ENCODE results near the gene ZNF431. TPM values are rescaled to one million over a fixed set of nuclear protein-coding genes. Genes with fewer than 3 reads are reported as not detected.

ZNF431 gene
- total and polyA plus RNA-seq, 9 of the 15 experiments (the other 6 are each of a cell fraction or from before 2014, with no cell fraction given) = 3.3 to 24.8 (median 13.5) TPM

DNA sequence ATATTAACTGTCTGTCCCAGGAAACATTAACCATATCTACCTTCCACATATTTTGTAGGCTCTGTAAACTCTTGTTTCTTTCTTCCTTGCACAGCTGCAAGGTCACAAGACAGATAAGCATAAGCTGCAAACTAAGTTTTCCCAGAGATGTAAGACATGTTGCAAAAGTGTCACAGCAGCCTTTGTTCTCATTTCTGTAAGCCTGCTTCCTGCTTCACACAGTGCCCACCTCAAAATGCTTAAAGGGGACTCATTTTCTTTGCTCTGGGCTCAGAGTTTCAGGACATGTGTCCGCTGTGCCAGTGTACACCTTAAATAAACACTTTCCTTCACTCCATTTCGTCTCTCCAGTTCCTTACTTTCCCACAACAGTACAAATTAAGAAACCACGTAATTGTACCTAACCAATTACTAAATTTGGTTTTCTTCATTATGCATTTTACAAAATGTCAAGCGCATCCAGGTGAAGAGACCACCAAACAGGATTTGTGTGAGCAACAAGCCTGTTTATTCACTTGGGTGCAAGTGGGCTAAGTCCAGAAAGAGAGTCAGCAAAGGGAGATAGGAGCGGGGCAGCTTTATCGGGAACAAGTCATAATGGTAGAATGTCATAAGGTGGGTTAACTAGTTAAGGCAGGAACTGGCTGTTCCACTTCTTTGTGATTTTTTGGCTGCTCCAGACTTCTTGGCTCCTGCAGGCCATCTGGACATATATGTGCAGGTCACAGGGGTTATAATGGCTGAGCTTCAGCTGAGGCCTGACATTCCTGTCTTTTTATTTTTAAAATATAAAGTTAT is 12.7 kb upstream of the ZNF431 start (continued):
- TF ChIP-seq, protein P1, sequence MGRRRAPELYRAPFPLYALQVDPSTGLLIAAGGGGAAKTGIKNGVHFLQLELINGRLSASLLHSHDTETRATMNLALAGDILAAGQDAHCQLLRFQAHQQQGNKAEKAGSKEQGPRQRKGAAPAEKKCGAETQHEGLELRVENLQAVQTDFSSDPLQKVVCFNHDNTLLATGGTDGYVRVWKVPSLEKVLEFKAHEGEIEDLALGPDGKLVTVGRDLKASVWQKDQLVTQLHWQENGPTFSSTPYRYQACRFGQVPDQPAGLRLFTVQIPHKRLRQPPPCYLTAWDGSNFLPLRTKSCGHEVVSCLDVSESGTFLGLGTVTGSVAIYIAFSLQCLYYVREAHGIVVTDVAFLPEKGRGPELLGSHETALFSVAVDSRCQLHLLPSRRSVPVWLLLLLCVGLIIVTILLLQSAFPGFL (CRISPR knock-in tag; IDR thresholded peaks at IDR 0.05) = no peak
- TF ChIP-seq TEAD4 (IDR thresholded peaks at IDR 0.05; ENCODE audit: low read length) (peak; percentile 89), TEAD4 (CRISPR knock-in tag; IDR thresholded peaks at IDR 0.05; ENCODE audit: borderline replicate concordance) (no peak), STAG1 (CRISPR knock-in tag; IDR thresholded peaks at IDR 0.05; ENCODE audit: borderline replicate concordance) (no peak), SMARCA4 (IDR thresholded peaks at IDR 0.05) (peak; percentile 65), CCNT2 (IDR thresholded peaks at IDR 0.05; ENCODE audit: borderline replicate concordance, extremely low read depth, insufficient read length, low read depth, low read length) (peak; percentile 50), ZNF699 (CRISPR knock-in tag; IDR thresholded peaks at IDR 0.05; ENCODE audit: insufficient replicate concordance) (no peak), SRSF9 (IDR thresholded peaks at IDR 0.05; ENCODE audit: borderline replicate concordance, low read depth, low read length) (no peak), HEY1 (CRISPR knock-in tag; IDR thresholded peaks at IDR 0.05; ENCODE audit: borderline replicate concordance) (no peak), KHSRP (IDR thresholded peaks at IDR 0.05) (no peak), ZNF23 (CRISPR knock-in tag; IDR thresholded peaks at IDR 0.05) (no peak), POLR2AphosphoS5 (IDR thresholded peaks at IDR 0.05; ENCODE audit: control insufficient read depth, insufficient read depth, low read depth, low read length) (0 out of 2 replicates have a peak, but pooled peaks have one; percentile 43), TRIM24 (IDR thresholded peaks at IDR 0.05) (peak; percentile 50 to 56; a peak in 2 of 4 replicates), ZSCAN29 (IDR thresholded peaks at IDR 0.05) (no peak), ZC3H4 (CRISPR knock-in tag; IDR thresholded peaks at IDR 0.05; ENCODE audit: borderline replicate concordance) (no peak), CBFA2T3 (IDR thresholded peaks at IDR 0.05) (peak; percentile 87), MTF1 (CRISPR knock-in tag; IDR thresholded peaks at IDR 0.05; ENCODE audit: borderline replicate concordance) (no peak), KAT8 (IDR thresholded peaks at IDR 0.05; ENCODE audit: low read depth) (no peak)
- TF ChIP-seq, protein P2, sequence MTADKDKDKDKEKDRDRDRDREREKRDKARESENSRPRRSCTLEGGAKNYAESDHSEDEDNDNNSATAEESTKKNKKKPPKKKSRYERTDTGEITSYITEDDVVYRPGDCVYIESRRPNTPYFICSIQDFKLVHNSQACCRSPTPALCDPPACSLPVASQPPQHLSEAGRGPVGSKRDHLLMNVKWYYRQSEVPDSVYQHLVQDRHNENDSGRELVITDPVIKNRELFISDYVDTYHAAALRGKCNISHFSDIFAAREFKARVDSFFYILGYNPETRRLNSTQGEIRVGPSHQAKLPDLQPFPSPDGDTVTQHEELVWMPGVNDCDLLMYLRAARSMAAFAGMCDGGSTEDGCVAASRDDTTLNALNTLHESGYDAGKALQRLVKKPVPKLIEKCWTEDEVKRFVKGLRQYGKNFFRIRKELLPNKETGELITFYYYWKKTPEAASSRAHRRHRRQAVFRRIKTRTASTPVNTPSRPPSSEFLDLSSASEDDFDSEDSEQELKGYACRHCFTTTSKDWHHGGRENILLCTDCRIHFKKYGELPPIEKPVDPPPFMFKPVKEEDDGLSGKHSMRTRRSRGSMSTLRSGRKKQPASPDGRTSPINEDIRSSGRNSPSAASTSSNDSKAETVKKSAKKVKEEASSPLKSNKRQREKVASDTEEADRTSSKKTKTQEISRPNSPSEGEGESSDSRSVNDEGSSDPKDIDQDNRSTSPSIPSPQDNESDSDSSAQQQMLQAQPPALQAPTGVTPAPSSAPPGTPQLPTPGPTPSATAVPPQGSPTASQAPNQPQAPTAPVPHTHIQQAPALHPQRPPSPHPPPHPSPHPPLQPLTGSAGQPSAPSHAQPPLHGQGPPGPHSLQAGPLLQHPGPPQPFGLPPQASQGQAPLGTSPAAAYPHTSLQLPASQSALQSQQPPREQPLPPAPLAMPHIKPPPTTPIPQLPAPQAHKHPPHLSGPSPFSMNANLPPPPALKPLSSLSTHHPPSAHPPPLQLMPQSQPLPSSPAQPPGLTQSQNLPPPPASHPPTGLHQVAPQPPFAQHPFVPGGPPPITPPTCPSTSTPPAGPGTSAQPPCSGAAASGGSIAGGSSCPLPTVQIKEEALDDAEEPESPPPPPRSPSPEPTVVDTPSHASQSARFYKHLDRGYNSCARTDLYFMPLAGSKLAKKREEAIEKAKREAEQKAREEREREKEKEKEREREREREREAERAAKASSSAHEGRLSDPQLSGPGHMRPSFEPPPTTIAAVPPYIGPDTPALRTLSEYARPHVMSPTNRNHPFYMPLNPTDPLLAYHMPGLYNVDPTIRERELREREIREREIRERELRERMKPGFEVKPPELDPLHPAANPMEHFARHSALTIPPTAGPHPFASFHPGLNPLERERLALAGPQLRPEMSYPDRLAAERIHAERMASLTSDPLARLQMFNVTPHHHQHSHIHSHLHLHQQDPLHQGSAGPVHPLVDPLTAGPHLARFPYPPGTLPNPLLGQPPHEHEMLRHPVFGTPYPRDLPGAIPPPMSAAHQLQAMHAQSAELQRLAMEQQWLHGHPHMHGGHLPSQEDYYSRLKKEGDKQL (CRISPR knock-in tag; IDR thresholded peaks at IDR 0.05; ENCODE audit: borderline replicate concordance) = no peak
- TF ChIP-seq, protein P3, sequence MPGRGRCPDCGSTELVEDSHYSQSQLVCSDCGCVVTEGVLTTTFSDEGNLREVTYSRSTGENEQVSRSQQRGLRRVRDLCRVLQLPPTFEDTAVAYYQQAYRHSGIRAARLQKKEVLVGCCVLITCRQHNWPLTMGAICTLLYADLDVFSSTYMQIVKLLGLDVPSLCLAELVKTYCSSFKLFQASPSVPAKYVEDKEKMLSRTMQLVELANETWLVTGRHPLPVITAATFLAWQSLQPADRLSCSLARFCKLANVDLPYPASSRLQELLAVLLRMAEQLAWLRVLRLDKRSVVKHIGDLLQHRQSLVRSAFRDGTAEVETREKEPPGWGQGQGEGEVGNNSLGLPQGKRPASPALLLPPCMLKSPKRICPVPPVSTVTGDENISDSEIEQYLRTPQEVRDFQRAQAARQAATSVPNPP (IDR thresholded peaks at IDR 0.05; ENCODE audit: borderline replicate concordance, insufficient read depth, insufficient read length) = no peak
- TF ChIP-seq, protein P4, sequence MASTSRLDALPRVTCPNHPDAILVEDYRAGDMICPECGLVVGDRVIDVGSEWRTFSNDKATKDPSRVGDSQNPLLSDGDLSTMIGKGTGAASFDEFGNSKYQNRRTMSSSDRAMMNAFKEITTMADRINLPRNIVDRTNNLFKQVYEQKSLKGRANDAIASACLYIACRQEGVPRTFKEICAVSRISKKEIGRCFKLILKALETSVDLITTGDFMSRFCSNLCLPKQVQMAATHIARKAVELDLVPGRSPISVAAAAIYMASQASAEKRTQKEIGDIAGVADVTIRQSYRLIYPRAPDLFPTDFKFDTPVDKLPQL (IDR thresholded peaks at IDR 0.05; ENCODE audit: extremely low read depth, insufficient read length) = no peak
